ENCODE data around the gene KCNA2. TPM values are rescaled to one million over a fixed set of nuclear protein-coding genes. Genes with fewer than 3 reads are reported as not detected.

KCNA2 gene
- polyA plus RNA-seq, 3 donors, result 0.36 to 0.47 (median 0.36) TPM

- no peak for DNase-seq (ENCODE audit: extremely low read depth in 1 of 11, low read depth in 9 of 11, low spot score in 4 of 11)
Observed at GRCh38 chr1:110549831-110550230, 56.3 kb downstream of the KCNA2 start.

- no peak for DNase-seq (ENCODE audit: extremely low read depth in 1 of 11, low read depth in 9 of 11, low spot score in 4 of 11)
Observed at GRCh38 chr1:110548381-110548780, 57.8 kb downstream of the KCNA2 start.

- no peak for DNase-seq (ENCODE audit: extremely low read depth in 1 of 11, low read depth in 9 of 11, low spot score in 4 of 11)
Observed at GRCh38 chr1:110547017-110547416, 59.1 kb downstream of the KCNA2 start.

- DNase-seq (ENCODE audit: extremely low read depth in 1 of 11, low read depth in 9 of 11, low spot score in 4 of 11), result no peak
Observed at GRCh38 chr1:110545492-110545891, 60.7 kb downstream of the KCNA2 start.

GRCh38 chr1:110544753-110545152, 61.4 kb downstream of the KCNA2 start:
- no peak for DNase-seq (ENCODE audit: extremely low read depth in 1 of 11, low read depth in 9 of 11, low spot score in 4 of 11)

Other genes with a start within 250 kb of the KCNA2 start
- gene SLC16A4, start 215.3 kb downstream of the KCNA2 start, polyA plus RNA-seq (ENCODE audit: insufficient read length in 3 of 3), result 100 to 1,000 TPM in 2 of 3 donors, 10 to 100 TPM in 1; 84.4 to 115 (median 113) TPM
- 100 to 1,000 TPM; 275 to 288 (median 277) TPM for gene LAMTOR5, start 198.7 kb downstream of the KCNA2 start, polyA plus RNA-seq (ENCODE audit: insufficient read length in 3 of 3)
- under 1 TPM in 2 of 3 donors, not detected in 1; 0.07 to 0.12 TPM for gene PROK1, start 155.2 kb downstream of the KCNA2 start, polyA plus RNA-seq (ENCODE audit: insufficient read length in 3 of 3)
- not detected for gene KCNA10, start 87.2 kb downstream of the KCNA2 start, polyA plus RNA-seq (ENCODE audit: insufficient read length in 3 of 3)
- gene KCNA3, start 68.6 kb upstream of the KCNA2 start, polyA plus RNA-seq (ENCODE audit: insufficient read length in 3 of 3), result under 1 TPM; 0.09 to 0.17 (median 0.13) TPM

Measured in renal cortex interstitium (tissue), 11 donors.